ENCODE results near the gene RREB1. TPM values are rescaled to one million over a fixed set of nuclear protein-coding genes. Genes with fewer than 3 reads are reported as not detected.

Gene RREB1
- total RNA-seq, 1 experiment from 2014 or later: 38.4 TPM

DNA sequence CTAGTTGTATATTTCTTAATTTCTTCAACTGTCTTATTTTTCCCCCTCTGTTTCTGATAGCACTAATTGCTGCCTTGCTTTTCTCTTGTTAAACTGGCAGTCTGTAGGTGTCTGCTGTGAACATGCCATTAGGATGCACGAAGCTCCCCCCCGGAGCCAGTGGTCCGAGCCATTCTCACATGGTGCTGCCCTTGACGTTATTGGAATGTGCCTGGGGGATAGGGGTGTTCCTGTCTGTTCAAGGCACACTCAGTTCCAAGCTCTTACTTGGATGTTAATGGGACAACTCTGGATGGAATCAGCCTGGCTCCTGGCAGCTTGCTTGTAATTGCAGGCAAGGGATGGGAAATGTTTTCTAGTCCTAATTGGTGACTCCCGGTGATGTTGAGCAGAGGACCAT lies 68.4 kb downstream of the RREB1 start:
- intact Hi-C loops (cut with micrococcal nuclease; ENCODE audit: unreplicated experiment): no loop called here
- Mint-ChIP-seq H3K4me1 (ENCODE audit: low read depth, unreplicated experiment) (peaks cover 6% of the 10 kb centered on the region), H3K27ac (ENCODE audit: unreplicated experiment) (no peak overlapping the region), H3K9me3 (ENCODE audit: low read depth, unreplicated experiment) (no peaks in the 10 kb centered on the region), H3K27me3 (ENCODE audit: unreplicated experiment) (no peaks in the 10 kb centered on the region), H3K36me3 (ENCODE audit: insufficient read depth, unreplicated experiment) (peaks cover 17% of the 10 kb centered on the region), H3K4me3 (ENCODE audit: low read depth, unreplicated experiment) (no peak overlapping the region)
- no peak for DNase-seq
- BruUV-seq (replicated peaks): no TSS peak
- CTCF ChIA-PET: no interaction called here
- TF ChIP-seq, protein P1, sequence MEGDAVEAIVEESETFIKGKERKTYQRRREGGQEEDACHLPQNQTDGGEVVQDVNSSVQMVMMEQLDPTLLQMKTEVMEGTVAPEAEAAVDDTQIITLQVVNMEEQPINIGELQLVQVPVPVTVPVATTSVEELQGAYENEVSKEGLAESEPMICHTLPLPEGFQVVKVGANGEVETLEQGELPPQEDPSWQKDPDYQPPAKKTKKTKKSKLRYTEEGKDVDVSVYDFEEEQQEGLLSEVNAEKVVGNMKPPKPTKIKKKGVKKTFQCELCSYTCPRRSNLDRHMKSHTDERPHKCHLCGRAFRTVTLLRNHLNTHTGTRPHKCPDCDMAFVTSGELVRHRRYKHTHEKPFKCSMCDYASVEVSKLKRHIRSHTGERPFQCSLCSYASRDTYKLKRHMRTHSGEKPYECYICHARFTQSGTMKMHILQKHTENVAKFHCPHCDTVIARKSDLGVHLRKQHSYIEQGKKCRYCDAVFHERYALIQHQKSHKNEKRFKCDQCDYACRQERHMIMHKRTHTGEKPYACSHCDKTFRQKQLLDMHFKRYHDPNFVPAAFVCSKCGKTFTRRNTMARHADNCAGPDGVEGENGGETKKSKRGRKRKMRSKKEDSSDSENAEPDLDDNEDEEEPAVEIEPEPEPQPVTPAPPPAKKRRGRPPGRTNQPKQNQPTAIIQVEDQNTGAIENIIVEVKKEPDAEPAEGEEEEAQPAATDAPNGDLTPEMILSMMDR (IDR thresholded peaks at IDR 0.05; ENCODE audit: unreplicated experiment): no peak

DNA sequence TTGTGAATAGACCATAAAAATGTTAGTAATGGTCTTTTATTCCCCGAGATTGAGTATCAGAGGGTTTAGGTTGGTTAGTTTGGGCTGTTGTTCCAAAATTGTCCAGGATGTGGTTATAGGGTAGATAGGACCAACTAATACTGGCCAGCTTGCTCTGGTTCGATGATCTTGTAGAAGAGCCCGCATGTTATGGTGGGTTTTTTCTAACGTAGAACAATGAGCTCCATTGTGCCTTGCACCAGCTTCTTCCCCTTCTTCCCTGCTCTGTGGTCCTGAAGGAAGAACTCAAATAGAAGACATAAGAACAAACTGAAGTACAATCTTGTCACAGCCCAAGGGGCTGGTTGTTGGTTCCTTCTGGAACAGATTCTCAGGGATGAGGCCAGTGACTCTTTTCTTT lies 70.5 kb downstream of the RREB1 start:
- TF ChIP-seq, protein P1 (IDR thresholded peaks at IDR 0.05; ENCODE audit: unreplicated experiment): no peak
- intact Hi-C loops (cut with micrococcal nuclease; ENCODE audit: unreplicated experiment): no loop called here
- Mint-ChIP-seq H3K27ac (ENCODE audit: unreplicated experiment) (no peak overlapping the region), H3K4me3 (ENCODE audit: low read depth, unreplicated experiment) (no peak overlapping the region), H3K36me3 (ENCODE audit: insufficient read depth, unreplicated experiment) (peaks cover 14% of the 10 kb centered on the region), H3K27me3 (ENCODE audit: unreplicated experiment) (no peaks in the 10 kb centered on the region), H3K9me3 (ENCODE audit: low read depth, unreplicated experiment) (no peaks in the 10 kb centered on the region), H3K4me1 (ENCODE audit: low read depth, unreplicated experiment) (peaks cover 8% of the 10 kb centered on the region)
- CTCF ChIA-PET: no interaction called here
- no peak for DNase-seq
- no TSS peak for BruUV-seq (replicated peaks)

DNA sequence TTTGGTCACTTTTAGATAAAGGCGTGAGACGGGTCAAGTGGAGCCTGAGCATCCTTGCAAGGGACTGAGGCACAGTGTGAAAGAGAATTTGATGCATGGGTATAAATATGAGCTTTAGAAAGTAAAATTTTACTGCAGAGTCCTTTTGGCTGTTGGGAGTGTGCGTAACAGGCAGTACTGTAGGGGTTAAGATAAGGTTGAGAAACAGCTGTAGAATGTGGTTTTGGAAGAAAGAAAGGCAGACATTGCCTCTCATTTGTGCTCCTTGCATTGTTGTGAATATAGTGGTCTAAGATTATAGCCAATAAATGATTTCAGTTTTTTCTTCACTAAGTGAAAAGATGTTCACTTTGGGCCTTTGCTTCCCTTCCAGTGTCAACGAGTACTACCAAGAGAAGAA lies 73.0 kb downstream of the RREB1 start:
- H3K36me3 Mint-ChIP-seq (ENCODE audit: insufficient read depth, unreplicated experiment): peaks cover 14% of the 10 kb centered on the region
- no TSS peak for BruUV-seq (replicated peaks)
- no peaks in the 10 kb centered on the region for H3K27me3 Mint-ChIP-seq (ENCODE audit: unreplicated experiment)
- no peak overlapping the region for H3K4me3 Mint-ChIP-seq (ENCODE audit: low read depth, unreplicated experiment)
- H3K9me3 Mint-ChIP-seq (ENCODE audit: low read depth, unreplicated experiment): no peaks in the 10 kb centered on the region
- intact Hi-C loops (cut with micrococcal nuclease; ENCODE audit: unreplicated experiment): no loop called here
- TF ChIP-seq, protein P1 (IDR thresholded peaks at IDR 0.05; ENCODE audit: unreplicated experiment): no peak
- H3K27ac Mint-ChIP-seq (ENCODE audit: unreplicated experiment): no peak overlapping the region
- DNase-seq: no peak
- CTCF ChIA-PET: no interaction called here
- H3K4me1 Mint-ChIP-seq (ENCODE audit: low read depth, unreplicated experiment): peaks cover 5% of the 10 kb centered on the region

DNA sequence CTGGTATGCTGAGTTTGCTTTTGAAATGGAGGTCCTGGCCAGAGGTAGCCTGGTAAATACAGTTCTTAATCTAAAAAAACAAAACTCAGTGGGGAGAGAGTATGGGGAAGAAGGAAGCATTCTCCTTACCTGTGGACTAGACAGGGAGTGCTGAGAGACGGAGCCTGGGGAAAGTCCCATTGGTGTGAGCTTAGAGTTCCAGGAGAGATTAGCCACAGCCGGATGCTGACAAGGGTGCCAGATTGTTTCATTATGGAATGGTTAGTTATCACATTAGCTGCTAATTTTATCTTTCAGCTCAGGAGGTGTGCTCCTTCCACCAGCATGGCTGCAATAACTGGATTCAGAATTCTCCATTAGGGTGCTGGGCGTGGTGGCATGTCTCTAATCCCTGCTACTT lies 75.9 kb downstream of the RREB1 start:
- no peaks in the 10 kb centered on the region for H3K27me3 Mint-ChIP-seq (ENCODE audit: unreplicated experiment)
- DNase-seq: peak; percentile 21
- CTCF ChIA-PET: interaction anchor here (0.6 kb wide), 1 partner anchor 67 kb away, joined by 6 read pairs; no protein-coding TSS in a partner anchor
- intact Hi-C loops (cut with micrococcal nuclease; ENCODE audit: unreplicated experiment): no loop called here
- no peaks in the 10 kb centered on the region for H3K9me3 Mint-ChIP-seq (ENCODE audit: low read depth, unreplicated experiment)
- H3K4me3 Mint-ChIP-seq (ENCODE audit: low read depth, unreplicated experiment): no peak overlapping the region
- H3K36me3 Mint-ChIP-seq (ENCODE audit: insufficient read depth, unreplicated experiment): peaks cover 16% of the 10 kb centered on the region
- no TSS peak for BruUV-seq (replicated peaks)
- peaks cover 5% of the 10 kb centered on the region for H3K4me1 Mint-ChIP-seq (ENCODE audit: low read depth, unreplicated experiment)
- TF ChIP-seq, protein P1 (IDR thresholded peaks at IDR 0.05; ENCODE audit: unreplicated experiment): no peak
- H3K27ac Mint-ChIP-seq (ENCODE audit: unreplicated experiment): no peak overlapping the region

All from Calu3 (cell line).